ENCODE measurements around the gene SHLD1.

DNA sequence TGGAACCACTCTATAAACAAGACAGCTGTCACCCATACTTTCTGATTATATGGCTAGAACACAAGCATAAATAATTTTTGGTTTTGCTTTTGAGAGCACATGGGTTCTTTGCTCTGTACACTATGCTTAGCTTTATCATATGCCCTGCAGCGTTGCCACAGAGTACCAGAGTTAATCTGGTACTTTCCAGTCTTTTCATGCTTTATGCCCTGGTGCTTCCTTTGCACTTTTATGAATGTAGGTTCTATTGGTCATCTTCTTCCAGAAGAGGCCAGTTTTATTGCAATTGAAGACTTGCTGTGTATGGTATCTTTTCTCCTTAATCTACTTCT is 20.8 kb downstream of the SHLD1 start:
- no peak for TF ChIP-seq TAF1 (IDR thresholded peaks at IDR 0.05; ENCODE audit: low read depth)
- TF ChIP-seq, protein P1, sequence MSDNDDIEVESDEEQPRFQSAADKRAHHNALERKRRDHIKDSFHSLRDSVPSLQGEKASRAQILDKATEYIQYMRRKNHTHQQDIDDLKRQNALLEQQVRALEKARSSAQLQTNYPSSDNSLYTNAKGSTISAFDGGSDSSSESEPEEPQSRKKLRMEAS (IDR thresholded peaks at IDR 0.05): no peak

All from Ishikawa (cell line).